ENCODE data around the gene SETDB1.
"Not testable (repeated sequence)": the region's sequence is repeated elsewhere in the genome, so short reads cannot be mapped to it uniquely, and the experiment has no call there.

DNA sequence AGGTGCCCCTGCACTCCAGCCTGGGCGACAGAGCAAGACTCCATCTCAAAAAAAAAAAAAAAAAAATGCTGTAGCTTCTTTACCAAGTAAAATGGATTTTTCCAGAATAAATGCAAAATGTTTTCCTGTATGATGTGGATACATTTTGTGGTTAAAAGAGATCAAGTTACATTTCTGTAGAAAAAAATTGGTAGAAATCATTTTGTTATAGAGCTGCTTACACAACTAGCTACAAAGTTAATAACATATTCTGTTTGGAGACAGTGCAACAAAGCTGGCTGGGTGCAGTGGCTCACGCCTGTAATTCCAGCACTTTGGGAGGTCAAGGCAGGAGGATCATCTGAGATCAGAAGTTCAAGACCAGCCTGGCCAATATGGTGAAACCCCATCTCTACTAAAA, 47.2 kb upstream of the SETDB1 start:
- TF ChIP-seq, protein P1, sequence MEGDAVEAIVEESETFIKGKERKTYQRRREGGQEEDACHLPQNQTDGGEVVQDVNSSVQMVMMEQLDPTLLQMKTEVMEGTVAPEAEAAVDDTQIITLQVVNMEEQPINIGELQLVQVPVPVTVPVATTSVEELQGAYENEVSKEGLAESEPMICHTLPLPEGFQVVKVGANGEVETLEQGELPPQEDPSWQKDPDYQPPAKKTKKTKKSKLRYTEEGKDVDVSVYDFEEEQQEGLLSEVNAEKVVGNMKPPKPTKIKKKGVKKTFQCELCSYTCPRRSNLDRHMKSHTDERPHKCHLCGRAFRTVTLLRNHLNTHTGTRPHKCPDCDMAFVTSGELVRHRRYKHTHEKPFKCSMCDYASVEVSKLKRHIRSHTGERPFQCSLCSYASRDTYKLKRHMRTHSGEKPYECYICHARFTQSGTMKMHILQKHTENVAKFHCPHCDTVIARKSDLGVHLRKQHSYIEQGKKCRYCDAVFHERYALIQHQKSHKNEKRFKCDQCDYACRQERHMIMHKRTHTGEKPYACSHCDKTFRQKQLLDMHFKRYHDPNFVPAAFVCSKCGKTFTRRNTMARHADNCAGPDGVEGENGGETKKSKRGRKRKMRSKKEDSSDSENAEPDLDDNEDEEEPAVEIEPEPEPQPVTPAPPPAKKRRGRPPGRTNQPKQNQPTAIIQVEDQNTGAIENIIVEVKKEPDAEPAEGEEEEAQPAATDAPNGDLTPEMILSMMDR (conservative IDR thresholded peaks at IDR 0.05; ENCODE audit: low read length), result not testable (repeated sequence)
- not testable (repeated sequence) for TF ChIP-seq EZH2phosphoT487 (IDR thresholded peaks at IDR 0.05; ENCODE audit: borderline replicate concordance)

Measured in Loucy (cell line).